Kasumi-1 (cell line): ENCODE data around the gene SP110.
A peak's percentile ranks its signal among the peaks of the same experiment; 100 is the strongest.
"Not testable (repeated sequence)": the region's sequence is repeated elsewhere in the genome, so short reads cannot be mapped to it uniquely, and the experiment has no call there.

Source experiments
- DNase-seq, 2 experiments: peaks; one replicate each; lab custom pipeline; 2025; lab: John Stamatoyannopoulos, UW

The SP110 gene

DNA sequence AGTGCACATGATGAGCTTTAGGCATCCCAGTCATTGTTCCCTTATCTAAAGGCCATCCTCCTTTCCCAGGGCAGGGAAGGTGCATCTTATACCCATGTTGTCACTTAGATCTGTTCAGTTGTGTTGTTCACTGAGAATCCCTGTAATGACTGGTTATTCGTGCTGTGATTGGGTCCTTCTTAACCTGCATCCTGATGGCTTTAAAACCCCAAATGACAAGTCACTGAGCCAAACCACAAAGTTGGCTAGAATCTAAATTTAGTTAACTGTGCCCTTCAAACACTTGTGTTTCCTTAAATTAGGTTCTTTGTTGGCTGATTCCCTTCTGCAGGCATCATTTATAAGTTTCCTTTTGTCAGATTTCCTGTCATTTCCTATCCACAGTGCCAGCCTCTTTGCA, 92.6 kb downstream of the SP110 start:
- no peak for DNase-seq

DNA sequence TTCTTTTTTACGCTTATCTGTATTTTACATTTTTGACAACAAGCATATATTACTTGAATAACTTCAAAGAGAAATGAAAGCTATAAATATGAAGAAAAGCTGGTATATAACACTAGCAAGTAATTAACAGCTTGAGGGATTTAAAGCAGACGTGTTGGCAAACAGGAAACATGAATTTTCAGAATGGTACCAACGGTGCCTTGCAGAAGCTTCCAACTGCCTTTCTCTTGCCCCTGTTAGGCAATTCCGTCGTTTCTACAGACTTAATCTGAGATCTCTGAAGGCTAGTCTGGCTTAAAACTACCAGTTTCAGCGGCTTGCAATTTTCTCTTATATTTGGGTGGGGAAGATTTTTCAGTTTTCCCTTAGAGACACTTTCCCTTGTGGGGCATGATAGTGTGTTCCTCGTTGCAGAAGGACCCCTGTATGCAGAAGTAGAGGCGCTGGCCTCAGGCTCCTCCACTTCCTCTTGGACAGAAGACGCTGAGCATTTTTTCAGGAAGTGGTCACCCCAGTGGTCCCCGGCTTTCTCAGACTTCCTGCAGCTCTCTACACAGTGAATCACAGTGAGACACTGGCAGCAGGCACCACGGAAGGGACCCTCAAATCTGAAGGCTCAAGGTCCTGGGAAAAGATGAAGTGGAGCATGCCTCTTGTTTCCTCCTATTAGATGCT, 94.9 kb downstream of the SP110 start:
- peak; percentile 69 to 76 for DNase-seq

DNA sequence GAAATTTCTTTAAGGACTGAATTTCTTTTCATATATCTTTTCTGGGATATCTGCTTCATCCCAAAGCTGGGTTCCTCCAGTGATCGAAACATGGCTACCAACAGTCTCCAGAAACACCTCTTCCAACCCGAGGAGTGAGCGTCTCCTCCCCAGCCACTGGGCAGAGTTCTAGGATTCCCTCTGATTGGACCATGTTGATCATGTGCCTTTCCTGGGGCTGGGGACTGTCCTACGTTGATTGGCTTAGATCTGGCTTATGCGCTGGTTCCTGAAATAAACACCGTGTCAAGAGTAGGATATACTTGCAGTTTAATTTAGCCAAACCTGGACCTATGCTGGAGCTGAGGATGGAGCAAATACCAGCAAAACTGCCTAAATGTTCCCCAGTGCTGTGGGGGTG, 95.5 kb downstream of the SP110 start:
- peak; percentile 15 to 27 for DNase-seq

DNA sequence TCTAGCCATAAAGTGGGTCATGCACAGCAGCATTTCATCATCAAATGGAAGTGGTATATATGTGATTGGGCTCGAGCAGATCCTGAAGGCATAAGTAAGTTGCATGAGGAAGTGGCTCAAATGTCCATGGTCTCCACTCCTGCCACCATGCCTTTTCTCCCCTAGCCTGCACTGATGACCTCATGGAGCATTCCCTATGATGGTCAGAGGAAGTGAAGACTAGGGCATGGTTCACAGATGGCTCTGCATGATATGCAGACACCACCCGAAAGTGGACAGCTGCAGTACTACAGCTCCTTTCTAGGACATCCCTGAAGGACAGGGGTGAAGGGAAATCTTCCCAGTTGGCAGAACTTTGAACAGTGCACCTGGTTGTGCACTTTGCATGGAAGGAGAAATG, 99.4 kb downstream of the SP110 start:
- not testable (repeated sequence) for DNase-seq

DNA sequence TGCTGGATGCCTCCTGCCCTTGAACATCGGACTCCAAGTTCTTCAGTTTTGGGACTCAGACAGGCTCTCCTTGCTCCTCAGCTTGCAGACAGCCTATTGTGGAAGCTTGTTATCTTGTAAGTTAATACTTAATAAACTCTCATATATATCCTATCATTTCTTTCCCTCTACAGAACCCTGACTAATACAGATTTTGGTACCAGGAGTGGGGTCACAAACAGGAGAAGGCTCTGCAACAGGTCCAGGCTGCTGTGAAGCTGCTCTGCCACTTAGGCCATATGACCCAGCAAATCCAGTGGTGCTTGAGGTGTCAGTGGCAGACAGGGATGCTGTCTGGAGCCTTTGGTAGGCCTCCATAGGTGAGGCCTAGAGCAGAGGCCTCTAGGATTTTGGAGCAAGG, 100.0 kb downstream of the SP110 start:
- not testable (repeated sequence) for DNase-seq
